Measurements from ENCODE around the gene PARD3. TPM values are rescaled to one million over a fixed set of nuclear protein-coding genes. Genes with fewer than 3 reads are reported as not detected.

PARD3 gene
- total and polyA plus RNA-seq, 10 of the 15 experiments (the other 5 are each of a cell fraction or from before 2014, with no cell fraction given) = 2.6 to 43.1 (median 13.9) TPM

DNA sequence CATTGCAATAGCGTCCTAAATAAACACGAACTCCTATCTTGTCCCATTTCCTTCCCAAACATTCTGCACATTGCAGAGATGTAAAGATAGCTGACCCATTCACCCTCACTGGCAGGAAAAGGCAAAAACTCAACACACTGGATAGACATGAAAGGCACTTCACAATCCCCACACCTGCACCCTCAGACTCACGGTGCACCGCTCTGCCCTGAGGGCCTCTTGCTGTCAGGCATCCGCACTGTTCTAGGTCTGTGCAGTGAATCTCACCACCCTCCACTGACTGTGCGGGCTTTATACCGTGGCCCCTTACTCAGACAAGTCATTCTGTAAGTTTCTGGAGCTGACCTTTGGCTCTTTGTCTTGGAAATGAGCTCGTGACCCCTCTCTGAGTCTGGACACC, 42.9 kb upstream of the PARD3 start (continued):
- TF ChIP-seq, protein P1, sequence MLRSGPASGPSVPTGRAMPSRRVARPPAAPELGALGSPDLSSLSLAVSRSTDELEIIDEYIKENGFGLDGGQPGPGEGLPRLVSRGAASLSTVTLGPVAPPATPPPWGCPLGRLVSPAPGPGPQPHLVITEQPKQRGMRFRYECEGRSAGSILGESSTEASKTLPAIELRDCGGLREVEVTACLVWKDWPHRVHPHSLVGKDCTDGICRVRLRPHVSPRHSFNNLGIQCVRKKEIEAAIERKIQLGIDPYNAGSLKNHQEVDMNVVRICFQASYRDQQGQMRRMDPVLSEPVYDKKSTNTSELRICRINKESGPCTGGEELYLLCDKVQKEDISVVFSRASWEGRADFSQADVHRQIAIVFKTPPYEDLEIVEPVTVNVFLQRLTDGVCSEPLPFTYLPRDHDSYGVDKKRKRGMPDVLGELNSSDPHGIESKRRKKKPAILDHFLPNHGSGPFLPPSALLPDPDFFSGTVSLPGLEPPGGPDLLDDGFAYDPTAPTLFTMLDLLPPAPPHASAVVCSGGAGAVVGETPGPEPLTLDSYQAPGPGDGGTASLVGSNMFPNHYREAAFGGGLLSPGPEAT (IDR thresholded peaks at IDR 0.05; ENCODE audit: low read depth) = no peak
- TF ChIP-seq, protein P2, sequence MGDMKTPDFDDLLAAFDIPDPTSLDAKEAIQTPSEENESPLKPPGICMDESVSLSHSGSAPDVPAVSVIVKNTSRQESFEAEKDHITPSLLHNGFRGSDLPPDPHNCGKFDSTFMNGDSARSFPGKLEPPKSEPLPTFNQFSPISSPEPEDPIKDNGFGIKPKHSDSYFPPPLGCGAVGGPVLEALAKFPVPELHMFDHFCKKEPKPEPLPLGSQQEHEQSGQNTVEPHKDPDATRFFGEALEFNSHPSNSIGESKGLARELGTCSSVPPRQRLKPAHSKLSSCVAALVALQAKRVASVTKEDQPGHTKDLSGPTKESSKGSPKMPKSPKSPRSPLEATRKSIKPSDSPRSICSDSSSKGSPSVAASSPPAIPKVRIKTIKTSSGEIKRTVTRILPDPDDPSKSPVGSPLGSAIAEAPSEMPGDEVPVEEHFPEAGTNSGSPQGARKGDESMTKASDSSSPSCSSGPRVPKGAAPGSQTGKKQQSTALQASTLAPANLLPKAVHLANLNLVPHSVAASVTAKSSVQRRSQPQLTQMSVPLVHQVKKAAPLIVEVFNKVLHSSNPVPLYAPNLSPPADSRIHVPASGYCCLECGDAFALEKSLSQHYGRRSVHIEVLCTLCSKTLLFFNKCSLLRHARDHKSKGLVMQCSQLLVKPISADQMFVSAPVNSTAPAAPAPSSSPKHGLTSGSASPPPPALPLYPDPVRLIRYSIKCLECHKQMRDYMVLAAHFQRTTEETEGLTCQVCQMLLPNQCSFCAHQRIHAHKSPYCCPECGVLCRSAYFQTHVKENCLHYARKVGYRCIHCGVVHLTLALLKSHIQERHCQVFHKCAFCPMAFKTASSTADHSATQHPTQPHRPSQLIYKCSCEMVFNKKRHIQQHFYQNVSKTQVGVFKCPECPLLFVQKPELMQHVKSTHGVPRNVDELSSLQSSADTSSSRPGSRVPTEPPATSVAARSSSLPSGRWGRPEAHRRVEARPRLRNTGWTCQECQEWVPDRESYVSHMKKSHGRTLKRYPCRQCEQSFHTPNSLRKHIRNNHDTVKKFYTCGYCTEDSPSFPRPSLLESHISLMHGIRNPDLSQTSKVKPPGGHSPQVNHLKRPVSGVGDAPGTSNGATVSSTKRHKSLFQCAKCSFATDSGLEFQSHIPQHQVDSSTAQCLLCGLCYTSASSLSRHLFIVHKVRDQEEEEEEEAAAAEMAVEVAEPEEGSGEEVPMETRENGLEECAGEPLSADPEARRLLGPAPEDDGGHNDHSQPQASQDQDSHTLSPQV (IDR thresholded peaks at IDR 0.05) = no peak
- TF ChIP-seq, protein P3, sequence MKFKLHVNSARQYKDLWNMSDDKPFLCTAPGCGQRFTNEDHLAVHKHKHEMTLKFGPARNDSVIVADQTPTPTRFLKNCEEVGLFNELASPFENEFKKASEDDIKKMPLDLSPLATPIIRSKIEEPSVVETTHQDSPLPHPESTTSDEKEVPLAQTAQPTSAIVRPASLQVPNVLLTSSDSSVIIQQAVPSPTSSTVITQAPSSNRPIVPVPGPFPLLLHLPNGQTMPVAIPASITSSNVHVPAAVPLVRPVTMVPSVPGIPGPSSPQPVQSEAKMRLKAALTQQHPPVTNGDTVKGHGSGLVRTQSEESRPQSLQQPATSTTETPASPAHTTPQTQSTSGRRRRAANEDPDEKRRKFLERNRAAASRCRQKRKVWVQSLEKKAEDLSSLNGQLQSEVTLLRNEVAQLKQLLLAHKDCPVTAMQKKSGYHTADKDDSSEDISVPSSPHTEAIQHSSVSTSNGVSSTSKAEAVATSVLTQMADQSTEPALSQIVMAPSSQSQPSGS (IDR thresholded peaks at IDR 0.05; ENCODE audit: low read length) = no peak
- TF ChIP-seq, protein P4, sequence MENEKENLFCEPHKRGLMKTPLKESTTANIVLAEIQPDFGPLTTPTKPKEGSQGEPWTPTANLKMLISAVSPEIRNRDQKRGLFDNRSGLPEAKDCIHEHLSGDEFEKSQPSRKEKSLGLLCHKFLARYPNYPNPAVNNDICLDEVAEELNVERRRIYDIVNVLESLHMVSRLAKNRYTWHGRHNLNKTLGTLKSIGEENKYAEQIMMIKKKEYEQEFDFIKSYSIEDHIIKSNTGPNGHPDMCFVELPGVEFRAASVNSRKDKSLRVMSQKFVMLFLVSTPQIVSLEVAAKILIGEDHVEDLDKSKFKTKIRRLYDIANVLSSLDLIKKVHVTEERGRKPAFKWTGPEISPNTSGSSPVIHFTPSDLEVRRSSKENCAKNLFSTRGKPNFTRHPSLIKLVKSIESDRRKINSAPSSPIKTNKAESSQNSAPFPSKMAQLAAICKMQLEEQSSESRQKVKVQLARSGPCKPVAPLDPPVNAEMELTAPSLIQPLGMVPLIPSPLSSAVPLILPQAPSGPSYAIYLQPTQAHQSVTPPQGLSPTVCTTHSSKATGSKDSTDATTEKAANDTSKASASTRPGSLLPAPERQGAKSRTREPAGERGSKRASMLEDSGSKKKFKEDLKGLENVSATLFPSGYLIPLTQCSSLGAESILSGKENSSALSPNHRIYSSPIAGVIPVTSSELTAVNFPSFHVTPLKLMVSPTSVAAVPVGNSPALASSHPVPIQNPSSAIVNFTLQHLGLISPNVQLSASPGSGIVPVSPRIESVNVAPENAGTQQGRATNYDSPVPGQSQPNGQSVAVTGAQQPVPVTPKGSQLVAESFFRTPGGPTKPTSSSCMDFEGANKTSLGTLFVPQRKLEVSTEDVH (IDR thresholded peaks at IDR 0.05; ENCODE audit: low read depth, partially characterized antibody) = no peak
- TF ChIP-seq HDGF (IDR thresholded peaks at IDR 0.05) (no peak), ATF7 (IDR thresholded peaks at IDR 0.05; ENCODE audit: low read depth) (no peak), SMAD1 (IDR thresholded peaks at IDR 0.05; ENCODE audit: low read depth, partially characterized antibody) (no peak)

Measured in GM12878 (cell line).